NCI-H1436 treated with DMSO at 0.1 percent for 48 hours (cell line): ENCODE measurements around the gene RPS6KA3.
"Not testable (repeated sequence)": the region's sequence is repeated elsewhere in the genome, so short reads cannot be mapped to it uniquely, and the experiment has no call there.

Experiments used
- DNase-seq: peaks from one replicate; lab custom pipeline; 2025; lab: John Stamatoyannopoulos, UW

RPS6KA3 gene

GRCh38 chrX:20218836-20219505 lies 47.7 kb downstream of the RPS6KA3 start:
- no peak for DNase-seq

- DNase-seq, result no peak
These were observed 48.8 kb downstream of the RPS6KA3 start for GRCh38 chrX:20217906-20218305.

- no peak for DNase-seq
These were observed 49.4 kb downstream of the RPS6KA3 start for GRCh38 chrX:20217271-20217670.

DNA sequence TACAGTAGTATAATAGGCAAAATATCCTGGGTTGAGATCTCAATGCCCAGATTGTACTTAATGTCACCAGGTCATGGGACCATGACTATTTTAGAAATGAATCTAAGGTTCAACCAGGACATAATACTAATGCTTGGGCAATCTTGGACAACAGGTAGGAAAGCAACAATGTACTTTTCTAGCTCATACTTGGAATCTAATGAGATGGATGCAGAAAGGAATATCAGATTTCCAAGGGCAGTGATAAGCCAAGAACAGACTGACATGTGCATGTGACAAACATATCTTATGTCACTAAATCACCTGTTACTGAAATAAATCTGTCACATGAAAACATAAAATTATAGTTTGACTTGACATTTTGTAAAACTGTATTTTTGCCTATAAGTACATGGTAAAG lies 51.1 kb downstream of the RPS6KA3 start:
- DNase-seq, result no peak

DNA sequence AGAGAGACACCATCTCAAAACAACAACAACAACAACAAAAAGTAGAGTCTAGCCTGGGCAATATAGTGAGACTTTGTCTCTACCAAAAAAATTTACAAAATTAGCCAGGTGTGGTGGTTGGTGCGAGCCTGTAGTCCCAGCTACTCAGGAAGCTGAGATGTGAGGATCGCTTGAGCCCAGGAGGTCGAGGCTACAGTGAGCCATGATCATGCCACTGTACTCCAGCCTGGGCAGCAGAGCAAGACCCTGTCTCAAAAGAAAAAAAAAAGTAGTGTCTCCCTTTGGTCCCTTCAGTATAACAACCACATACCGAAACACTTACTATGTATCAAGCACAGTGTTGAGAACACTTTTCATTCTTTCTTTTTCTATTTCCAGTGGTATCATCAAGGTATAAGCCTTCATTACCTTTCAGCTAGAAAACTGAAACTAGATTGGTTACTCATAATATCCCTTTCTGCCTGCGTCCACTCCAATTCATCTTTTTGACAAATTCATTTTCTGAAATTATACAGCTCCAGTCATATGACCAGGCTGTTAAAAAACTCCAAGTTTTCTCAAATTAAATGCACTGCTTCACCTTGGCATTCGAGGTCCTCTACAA lies 54.1 kb downstream of the RPS6KA3 start:
- DNase-seq, result no peak

DNA sequence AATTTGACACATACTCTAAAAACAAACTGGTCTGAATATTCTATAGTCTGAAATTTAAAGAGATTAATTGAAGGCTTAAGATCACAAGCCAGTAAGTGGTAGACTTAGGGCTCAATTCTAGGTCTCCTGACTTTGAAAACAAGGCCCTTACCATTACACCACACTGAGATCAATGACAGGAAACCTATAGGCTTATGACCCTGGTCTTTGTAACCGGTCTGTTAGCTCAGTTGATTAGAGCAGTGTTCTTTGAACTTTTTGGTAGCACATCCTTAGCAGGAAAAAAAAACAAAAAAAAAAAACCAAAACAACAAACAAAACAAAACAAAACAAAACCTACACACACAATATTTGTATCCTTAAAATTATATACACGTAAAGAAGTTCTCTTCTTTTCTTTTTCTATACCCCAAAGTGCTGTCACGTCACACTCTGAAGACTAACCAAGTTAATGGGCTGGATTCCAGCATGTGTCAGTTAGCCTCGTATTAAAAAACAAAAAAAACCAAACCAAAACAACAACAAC lies 55.4 kb downstream of the RPS6KA3 start:
- no peak for DNase-seq

DNA sequence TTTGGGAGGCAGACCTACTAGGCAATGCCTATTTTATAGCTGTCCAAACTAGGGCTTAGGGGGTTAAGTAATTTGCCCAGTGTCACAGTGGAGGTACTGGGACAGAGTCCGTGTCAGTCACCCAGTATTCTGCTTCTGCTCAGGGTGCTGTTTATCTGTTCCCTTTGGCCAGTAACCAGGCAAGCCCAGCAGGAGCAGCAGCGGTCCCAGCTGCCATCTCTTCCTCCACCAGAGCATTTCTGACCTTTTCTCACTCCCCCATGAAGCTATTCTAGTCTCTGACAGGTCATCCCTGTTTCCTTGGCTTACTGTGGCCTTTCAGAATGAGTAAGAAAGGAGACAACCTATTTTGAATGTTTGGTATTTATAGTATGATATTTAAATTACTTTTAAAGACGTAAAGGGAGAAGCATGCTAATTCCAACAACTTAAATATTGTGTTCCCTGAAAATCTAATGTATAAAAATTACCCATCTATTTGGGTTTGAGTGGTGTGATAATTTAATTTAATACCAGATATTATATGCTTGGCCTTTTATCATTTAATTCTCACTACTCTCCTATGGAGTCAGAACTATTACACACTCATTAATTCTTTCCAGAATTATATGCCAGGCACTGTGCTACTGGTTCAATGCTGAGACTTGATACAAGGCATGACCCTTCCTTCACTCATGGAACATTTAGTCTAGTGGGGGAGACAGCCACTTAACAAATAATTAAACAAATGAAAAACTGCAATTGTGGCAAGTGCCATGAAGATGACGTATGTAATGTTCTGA lies 60.6 kb downstream of the RPS6KA3 start:
- DNase-seq, result no peak

GRCh38 chrX:20204351-20204750 lies 62.4 kb downstream of the RPS6KA3 start:
- DNase-seq, result no peak

DNA sequence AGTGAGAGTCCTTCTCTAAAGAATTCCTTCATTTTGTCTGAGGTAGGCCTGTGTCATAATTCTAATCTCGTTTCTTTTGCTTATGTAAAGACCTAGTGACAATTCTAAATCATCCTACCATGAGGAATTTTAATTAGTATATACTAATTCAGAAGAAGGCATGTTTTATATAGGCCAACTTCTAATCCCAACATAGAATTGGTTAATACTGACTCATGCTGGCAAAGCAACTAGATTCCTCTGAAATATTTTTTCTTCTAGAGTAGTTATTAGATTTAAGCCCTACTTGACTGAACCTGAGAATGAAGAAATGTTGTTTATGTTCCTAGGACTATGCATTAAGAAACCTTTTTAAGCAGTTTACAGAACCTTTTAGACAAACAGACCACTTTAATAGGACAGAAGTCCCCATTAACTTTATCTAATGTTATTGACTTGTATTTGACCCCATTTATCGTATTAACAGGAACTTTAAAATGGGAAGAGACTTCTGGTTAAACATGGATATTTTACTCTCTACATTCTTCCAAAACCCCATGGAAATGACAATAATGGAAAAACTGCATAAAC lies 69.0 kb downstream of the RPS6KA3 start:
- DNase-seq, result no peak

- no peak for DNase-seq
These were observed 77.5 kb downstream of the RPS6KA3 start for GRCh38 chrX:20189171-20189570.

DNA sequence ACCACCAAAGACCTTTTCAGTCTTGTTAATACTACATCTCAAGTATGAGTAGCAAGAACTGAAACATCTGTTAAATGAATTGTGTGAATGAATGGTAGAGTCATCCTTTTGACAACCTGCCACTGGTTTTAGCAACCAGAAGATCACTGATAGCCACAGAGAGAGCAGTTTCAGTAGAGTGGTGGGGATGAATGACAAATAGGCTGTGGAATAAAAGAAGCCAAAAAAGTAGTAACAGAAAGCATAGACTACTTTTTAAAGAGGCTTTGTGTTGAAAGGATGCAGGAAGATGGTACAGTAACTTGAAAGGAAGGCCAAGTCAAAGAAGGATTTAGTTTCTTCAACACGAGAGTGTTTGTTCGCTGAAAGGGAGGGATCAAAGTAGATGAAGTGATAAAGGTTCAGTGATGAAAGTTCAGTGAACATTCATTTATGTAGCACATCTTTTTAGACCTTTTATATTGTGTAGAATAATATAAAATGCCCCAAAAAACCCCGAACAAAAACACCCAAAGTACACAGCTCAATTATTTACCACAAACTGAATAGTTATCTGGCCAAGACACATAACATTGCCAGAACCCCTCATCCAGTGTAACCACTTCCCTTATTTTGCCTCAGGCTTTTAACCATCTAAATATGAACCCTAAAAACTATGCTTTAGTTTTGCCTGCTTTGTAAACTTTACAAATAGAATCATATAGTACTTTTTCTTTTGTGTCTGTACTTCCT lies 84.9 kb downstream of the RPS6KA3 start:
- no peak for DNase-seq

GRCh38 chrX:20177093-20177492 lies 89.6 kb downstream of the RPS6KA3 start:
- DNase-seq, result no peak

GRCh38 chrX:20173856-20174255 lies 92.9 kb downstream of the RPS6KA3 start:
- no peak for DNase-seq

- DNase-seq, result no peak
These were observed 93.4 kb downstream of the RPS6KA3 start for GRCh38 chrX:20173313-20173712.

- DNase-seq, result no peak
These were observed 94.8 kb downstream of the RPS6KA3 start for GRCh38 chrX:20171887-20172286.

GRCh38 chrX:20162516-20162915 lies 104.2 kb downstream of the RPS6KA3 start:
- DNase-seq, result not testable (repeated sequence)

GRCh38 chrX:20159797-20160385 lies 106.8 kb downstream of the RPS6KA3 start:
- no peak for DNase-seq

GRCh38 chrX:20151689-20152088 lies 115.0 kb downstream of the RPS6KA3 start:
- DNase-seq, result no peak

DNA sequence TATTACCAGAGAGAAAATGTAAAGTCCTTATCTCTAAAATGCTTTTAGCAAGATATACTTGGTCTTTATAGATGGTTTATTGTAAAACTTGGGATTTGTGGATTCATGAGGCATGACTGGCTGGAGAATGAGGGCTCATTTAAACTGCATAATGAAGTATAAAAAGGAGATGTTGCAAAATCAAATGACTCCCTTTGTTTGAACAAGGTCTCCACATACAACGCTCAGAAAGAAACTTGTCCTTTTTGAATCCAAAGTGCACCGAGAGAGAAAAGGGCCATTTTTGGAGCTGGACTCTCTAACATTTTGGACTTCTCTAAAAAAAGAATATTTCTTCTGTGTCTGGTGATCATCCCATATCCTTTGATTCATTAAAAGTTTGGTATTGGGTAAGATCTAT lies 117.4 kb downstream of the RPS6KA3 start:
- no peak for DNase-seq

DNA sequence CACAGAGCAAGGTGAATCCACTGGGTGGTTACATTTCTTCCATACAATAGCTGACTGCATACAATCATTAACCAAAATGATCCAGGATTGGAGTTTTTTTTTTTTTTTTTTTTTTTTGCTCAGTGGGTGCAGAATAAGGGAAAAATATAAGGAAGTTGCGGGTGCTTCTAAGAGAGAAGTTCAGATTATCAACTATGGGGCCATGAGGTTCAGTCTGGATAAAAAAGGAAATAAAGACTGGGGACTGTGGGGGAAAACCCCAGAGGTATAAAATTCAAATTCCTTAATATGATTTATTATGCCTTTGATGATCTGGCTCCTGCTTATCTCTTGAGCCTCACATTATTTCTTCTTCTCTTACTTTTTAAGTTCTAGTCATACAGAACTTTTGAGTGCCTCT lies 119.1 kb downstream of the RPS6KA3 start:
- DNase-seq, result no peak

GRCh38 chrX:20144491-20144890 lies 122.2 kb downstream of the RPS6KA3 start:
- DNase-seq, result no peak

- no peak for DNase-seq
These were observed 123.1 kb downstream of the RPS6KA3 start for GRCh38 chrX:20143561-20143960.
